Fibroblast of the aortic adventitia (primary cell): ENCODE data around the gene UBAC2. TPM values are rescaled to one million over a fixed set of nuclear protein-coding genes. Genes with fewer than 3 reads are reported as not detected.

Source experiments
- DNase-seq: peaks from one replicate; pipeline ENCODE4 v3.0.0-alpha.2; 2010; ENCODE audit warnings: low read depth
- H3K4me3 ChIP-seq: 2 replicates; pipeline ENCODE4 v1.5.1; 2011; ENCODE audit warnings: low read depth, mild to moderate bottlenecking, control low read depth, low read length, moderate library complexity
- total RNA-seq: library from RNA; depleted of rRNA; stranded (reverse); fragments of >200 nt; gene quantifications from 2 replicates; pipeline ENCODE4 v1.2.3, GENCODE V29; 2012; ENCODE audit warnings: low replicate concordance
- TF ChIP-seq, protein P1 (sequence below): IDR thresholded peaks from 2 replicates; pipeline ENCODE4 v1.5.1; 2011; ENCODE audit warnings: mild to moderate bottlenecking, low read length, control low read depth, inconsistent platforms; ENCODE audit not compliant: insufficient read depth

UBAC2 gene
- total RNA-seq, 1 donor, result 33.8 TPM

- H3K4me3 ChIP-seq, result no peak overlapping the region
- TF ChIP-seq, protein P1, sequence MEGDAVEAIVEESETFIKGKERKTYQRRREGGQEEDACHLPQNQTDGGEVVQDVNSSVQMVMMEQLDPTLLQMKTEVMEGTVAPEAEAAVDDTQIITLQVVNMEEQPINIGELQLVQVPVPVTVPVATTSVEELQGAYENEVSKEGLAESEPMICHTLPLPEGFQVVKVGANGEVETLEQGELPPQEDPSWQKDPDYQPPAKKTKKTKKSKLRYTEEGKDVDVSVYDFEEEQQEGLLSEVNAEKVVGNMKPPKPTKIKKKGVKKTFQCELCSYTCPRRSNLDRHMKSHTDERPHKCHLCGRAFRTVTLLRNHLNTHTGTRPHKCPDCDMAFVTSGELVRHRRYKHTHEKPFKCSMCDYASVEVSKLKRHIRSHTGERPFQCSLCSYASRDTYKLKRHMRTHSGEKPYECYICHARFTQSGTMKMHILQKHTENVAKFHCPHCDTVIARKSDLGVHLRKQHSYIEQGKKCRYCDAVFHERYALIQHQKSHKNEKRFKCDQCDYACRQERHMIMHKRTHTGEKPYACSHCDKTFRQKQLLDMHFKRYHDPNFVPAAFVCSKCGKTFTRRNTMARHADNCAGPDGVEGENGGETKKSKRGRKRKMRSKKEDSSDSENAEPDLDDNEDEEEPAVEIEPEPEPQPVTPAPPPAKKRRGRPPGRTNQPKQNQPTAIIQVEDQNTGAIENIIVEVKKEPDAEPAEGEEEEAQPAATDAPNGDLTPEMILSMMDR, result no peak
- no peak for DNase-seq
These were observed 34.7 kb upstream of the UBAC2 start for GRCh38 chr13:99165753-99166587.

- TF ChIP-seq, protein P1, result no peak
- DNase-seq, result no peak
- no peak overlapping the region for H3K4me3 ChIP-seq
These were observed 27.7 kb upstream of the UBAC2 start for GRCh38 chr13:99172951-99173350.

GRCh38 chr13:99173606-99174005 is 27.0 kb upstream of the UBAC2 start:
- H3K4me3 ChIP-seq, result no peak overlapping the region
- no peak for DNase-seq
- TF ChIP-seq, protein P1, result no peak

DNA sequence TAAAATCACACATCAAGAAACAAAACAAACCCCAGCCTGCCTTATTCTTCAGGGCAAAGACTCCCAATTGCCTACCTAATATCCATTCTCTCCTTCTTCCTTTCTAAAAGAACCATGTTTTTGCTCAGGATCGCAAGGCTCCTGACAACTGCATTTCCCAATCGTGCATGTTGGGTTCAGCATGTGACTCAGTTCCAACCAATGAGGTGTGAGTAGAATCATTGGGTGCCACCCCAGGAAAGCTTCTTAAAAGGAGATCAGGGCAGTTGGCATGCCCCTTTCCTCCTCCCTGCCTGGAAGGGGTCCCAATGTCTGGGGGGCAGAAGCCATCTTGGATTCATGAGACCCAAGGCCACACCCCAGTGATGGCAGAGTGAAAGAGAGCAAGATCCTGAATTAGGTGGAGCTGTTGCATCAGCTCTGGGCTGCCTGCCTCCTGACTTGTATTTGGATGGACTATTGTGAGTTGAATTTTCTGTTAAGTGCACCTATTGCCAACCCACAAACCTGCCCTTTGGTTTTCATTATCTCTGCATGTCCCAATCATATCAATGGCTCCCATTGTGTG is 26.0 kb upstream of the UBAC2 start:
- peak; percentile 10 for DNase-seq
- no peak overlapping the region for H3K4me3 ChIP-seq
- TF ChIP-seq, protein P1, result no peak

GRCh38 chr13:99176309-99177276 is 24.1 kb upstream of the UBAC2 start:
- DNase-seq, result peak; percentile 58
- TF ChIP-seq, protein P1, result peak; percentile 95
- H3K4me3 ChIP-seq, result no peak overlapping the region

DNA sequence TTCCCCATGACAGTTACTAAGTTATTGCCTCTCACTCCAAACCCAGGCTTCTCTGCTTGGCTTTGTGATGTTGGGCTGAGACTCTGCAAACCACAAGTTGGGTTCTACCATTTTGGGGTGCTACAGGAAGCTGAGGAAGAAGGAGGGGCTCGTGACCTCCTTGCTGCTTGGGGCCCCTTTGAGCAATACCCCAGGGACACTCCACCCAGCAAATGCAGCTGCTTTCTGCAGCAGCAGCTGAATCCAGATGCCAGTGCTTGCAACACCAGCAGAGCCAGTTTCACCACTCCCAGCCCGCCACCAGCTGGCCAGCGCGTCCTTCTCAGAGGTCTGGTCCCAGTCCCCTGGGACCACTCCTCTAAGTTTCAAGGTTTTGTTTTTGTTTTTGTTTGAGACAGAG is 22.0 kb upstream of the UBAC2 start:
- H3K4me3 ChIP-seq, result no peak overlapping the region
- DNase-seq, result no peak
- TF ChIP-seq, protein P1, result no peak
